Stimulated activated naive CD8-positive, alpha-beta T cell treated with anti-CD3 and anti-CD28 coated beads, Interleukin-15, amount 100 ng/mL, for 72 hours (primary cell): Measurements from ENCODE around the gene DMRTC2.
A peak's percentile ranks its signal among the peaks of the same experiment; 100 is the strongest.

Experiments
- ATAC-seq: fragments of 150-1000 bp; cut with Tn5 transposase; 2 replicates; pipeline ENCODE4 v1.10.0; 2021; ENCODE audit warnings: mild to moderate bottlenecking, moderate library complexity
- DNase-seq, 2 donors: peaks; one replicate each; pipeline ENCODE4 v3.0.0; 2021 to 2022
- H3K27ac Mint-ChIP-seq, 2 donors: one replicate each; pipeline ENCODE4 v1.8.0; 2022; ENCODE audit warnings: mild to moderate bottlenecking in 2 of 2, mixed read lengths in 2 of 2, moderate library complexity in 2 of 2
- H3K27me3 Mint-ChIP-seq: one replicate; pipeline ENCODE4 v1.8.0; 2022; ENCODE audit warnings: mixed read lengths
- H3K4me1 Mint-ChIP-seq: one replicate; pipeline ENCODE4 v1.8.0; 2022; ENCODE audit warnings: mild to moderate bottlenecking, mixed read lengths
- H3K4me3 Mint-ChIP-seq, 2 donors: one replicate each; pipeline ENCODE4 v1.8.0; 2022; ENCODE audit warnings: mild to moderate bottlenecking in 2 of 2, mixed read lengths in 2 of 2, moderate library complexity in 1 of 2
- H3K9me3 Mint-ChIP-seq, 2 donors: one replicate each; pipeline ENCODE4 v1.8.0; 2022; ENCODE audit warnings: mixed read lengths in 2 of 2

Gene DMRTC2

DNA sequence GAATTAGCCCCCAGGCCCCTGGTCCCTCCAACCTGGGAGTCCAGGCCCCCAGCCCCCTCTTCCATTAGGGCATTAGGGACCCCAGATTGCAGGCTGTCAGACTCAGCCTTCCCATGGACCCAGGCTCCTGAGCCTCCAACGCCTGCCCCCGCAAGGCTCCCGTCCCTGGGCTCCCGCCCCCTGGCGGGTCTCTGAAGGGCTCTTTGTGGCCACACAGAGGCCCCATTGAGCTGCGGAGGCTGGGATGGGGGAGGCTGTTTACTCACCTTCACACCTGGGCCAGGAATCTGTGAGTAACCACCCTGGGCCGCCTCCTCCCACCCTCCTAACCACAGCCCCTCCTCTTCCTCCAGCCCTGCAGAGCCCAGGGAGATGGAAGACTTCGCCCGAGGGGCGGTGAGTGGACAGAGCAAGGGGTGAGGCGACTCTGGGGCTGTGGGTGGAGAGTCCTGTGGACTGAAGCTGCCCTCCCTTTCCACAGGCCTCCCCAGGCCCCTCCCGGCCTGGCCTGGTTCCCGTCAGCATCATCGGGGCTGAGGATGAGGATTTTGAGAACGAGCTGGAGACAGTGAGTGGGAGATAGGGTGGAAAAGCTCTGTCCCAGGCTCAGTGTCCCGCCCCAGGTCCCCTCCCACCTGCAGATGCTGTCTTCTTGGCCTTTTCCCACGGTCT, 43.0 kb downstream of the DMRTC2 start:
- peak; percentile 82 to 92 for DNase-seq
- Mint-ChIP-seq H3K27ac (peak overlapping the region; percentile 61 to 96), H3K4me3 (peak overlapping the region; percentile 77 to 88), H3K4me1 (peaks cover 68% of the 10 kb centered on the region), H3K9me3 (no peaks in the 10 kb centered on the region), H3K27me3 (no peaks in the 10 kb centered on the region)
- peak; percentile 74 for ATAC-seq

DNA sequence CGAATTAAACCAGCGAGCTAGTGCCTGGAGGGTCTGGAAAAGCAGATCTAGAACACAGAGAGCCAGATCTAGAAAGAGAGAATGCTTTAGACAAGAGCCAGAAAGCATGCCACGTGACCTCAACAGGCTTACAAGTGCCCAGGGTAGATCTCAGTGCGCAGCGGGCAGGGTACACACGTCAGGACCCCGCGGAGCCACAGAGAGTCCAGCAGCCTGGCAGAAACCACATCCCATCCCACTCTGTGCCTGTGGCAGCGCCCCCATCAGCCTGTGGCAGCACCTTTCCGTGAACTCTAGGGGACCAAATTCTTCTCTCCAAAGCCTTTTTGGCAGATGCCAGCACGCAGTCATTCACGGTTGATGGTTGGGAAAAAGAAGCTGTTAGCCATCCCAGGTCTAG, 44.1 kb downstream of the DMRTC2 start:
- Mint-ChIP-seq H3K4me1 (peaks cover 77% of the 10 kb centered on the region), H3K4me3 (peak overlapping the region; percentile 77 to 88), H3K9me3 (no peaks in the 10 kb centered on the region), H3K27ac (peak overlapping the region; percentile 42 to 85), H3K27me3 (no peaks in the 10 kb centered on the region)
- ATAC-seq = no peak
- peak in 1 of 2 donors; percentile 53 for DNase-seq

DNA sequence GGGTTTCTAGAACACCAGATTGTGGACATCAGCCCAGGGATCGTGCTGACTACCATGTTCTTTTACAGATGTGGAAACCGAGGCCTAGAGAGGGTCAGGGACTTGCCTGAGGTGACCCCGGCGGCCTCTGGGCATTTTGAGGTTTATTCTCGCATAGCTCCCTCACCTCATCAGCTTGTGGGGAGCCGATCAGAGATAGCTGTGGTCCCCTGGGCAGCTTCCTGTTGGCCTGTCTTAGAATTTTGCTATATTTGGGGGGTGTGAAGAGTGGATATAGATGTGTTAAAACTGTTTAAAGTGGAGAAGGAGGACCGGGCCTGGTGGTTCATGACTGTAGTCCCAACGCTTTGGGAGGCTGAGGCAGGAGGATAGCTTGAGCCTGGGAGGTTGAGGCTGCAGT, 45.1 kb downstream of the DMRTC2 start:
- H3K4me3 Mint-ChIP-seq = peak overlapping the region; percentile 77 to 88

DNA sequence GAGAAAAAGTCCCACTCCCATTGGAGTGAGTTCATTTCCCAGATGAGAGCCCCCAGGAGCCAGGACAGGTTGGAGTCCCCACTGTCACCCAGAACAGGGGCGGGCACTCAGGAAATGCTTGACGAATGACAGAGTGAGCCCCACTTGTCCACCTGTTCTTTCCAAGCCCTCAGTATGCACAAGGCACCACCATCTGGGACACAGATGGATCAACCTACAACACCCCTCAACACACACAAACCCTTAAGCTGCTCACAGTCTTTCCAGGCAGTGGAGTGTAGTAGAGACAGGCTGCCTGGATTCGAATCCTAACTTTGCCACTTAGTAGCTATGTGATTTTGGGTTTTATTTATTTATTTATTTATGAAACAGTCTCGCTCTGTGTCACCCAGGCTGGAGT, 46.1 kb downstream of the DMRTC2 start:
- ATAC-seq (no peak), DNase-seq (no peak)
- Mint-ChIP-seq H3K4me3 (no peak overlapping the region), H3K9me3 (no peaks in the 10 kb centered on the region), H3K27me3 (no peaks in the 10 kb centered on the region), H3K27ac (no peak overlapping the region), H3K4me1 (peaks cover 85% of the 10 kb centered on the region)

More for the DNA sequence above, 45.1 kb downstream of the DMRTC2 start:
- peak overlapping the region in 1 of 2 donors; percentile 92 for H3K27ac Mint-ChIP-seq
- H3K9me3 Mint-ChIP-seq = no peaks in the 10 kb centered on the region
- H3K27me3 Mint-ChIP-seq = no peaks in the 10 kb centered on the region
- ATAC-seq = no peak
- no peak for DNase-seq
- peaks cover 85% of the 10 kb centered on the region for H3K4me1 Mint-ChIP-seq

DNA sequence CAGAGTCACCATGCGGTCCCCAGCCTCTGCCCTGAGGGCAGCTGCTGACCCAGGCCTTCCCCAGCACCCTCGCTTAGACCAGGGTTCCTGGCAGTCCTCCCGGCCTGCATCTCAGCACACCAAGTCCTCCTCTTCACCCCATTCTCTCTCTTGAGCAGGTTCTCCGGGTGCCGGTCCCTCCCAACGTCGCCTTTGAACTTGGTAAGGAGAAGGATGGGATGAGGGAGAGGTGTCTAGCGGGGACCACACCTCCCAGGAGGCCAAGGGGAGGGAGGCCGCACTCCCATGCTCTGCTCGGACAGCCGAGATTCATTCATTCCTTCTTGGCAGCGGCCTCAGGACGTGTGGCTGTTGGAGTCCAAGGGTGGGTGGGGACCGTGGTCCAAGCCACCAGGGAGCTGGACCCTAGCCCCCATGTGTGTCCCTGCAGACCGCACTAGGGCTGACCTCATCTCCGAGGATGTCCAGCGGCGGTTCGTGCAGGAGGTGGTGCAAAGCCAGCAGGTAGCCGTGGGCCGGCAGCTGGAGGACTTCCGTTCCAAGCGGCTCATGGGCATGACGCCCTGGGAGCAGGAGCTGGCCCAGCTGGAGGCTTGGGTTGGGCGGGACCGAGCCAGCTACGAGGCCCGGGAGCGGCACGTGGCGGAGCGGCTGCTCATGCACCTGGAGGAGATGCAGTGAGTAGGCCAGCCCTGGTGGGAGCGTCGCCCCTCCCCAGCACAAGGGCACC, 47.5 kb downstream of the DMRTC2 start:
- Mint-ChIP-seq H3K27me3 (no peaks in the 10 kb centered on the region), H3K4me1 (peaks cover 90% of the 10 kb centered on the region), H3K4me3 (peak overlapping the region in 1 of 2 donors; percentile 4), H3K27ac (no peak overlapping the region), H3K9me3 (no peaks in the 10 kb centered on the region)
- no peak for DNase-seq
- no peak for ATAC-seq

DNA sequence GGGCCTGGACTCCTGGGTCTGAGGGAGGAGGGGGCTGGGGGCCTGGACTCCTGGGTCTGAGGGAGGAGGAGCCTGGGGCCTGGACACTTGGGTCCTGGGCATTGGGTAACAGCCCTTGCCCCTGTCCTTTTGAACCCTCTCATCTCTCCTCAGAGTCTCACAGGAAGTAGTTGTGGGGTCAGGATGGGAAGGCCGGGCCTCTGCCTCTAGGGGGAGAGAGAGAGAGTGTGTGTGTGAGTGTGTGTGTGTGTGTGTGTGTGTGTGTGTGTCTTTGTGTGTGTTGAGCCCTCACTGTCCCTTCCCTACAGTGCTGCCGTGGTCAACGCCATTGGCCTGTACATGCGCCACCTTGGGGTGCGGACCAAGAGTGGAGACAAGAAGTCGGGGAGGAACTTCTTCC, 49.1 kb downstream of the DMRTC2 start:
- Mint-ChIP-seq H3K27ac (peak overlapping the region; percentile 14 to 47), H3K4me1 (peaks cover 89% of the 10 kb centered on the region), H3K9me3 (no peaks in the 10 kb centered on the region), H3K27me3 (no peaks in the 10 kb centered on the region), H3K4me3 (peak overlapping the region in 1 of 2 donors; percentile 7)
- DNase-seq = no peak
- ATAC-seq = peak; percentile 59

DNA sequence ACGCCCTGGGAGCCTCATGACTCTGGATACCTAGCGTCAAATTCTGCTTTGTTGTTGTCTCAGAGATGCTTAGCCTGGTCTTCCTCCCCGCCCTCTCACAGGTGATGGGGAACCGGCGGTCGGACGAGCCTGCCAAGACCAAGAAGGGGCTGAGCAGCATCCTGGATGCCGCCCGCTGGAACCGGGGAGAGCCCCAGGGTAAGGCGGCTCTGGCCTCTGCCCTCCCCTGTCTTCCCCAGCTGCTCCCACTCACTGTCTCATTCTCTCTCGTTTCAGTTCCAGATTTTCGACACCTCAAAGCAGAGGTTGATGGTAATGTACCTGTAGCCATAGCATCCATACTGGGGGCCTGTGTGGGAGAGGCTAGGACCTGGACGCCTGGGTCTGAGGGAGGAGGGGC, 49.5 kb downstream of the DMRTC2 start:
- ATAC-seq = no peak

DNA sequence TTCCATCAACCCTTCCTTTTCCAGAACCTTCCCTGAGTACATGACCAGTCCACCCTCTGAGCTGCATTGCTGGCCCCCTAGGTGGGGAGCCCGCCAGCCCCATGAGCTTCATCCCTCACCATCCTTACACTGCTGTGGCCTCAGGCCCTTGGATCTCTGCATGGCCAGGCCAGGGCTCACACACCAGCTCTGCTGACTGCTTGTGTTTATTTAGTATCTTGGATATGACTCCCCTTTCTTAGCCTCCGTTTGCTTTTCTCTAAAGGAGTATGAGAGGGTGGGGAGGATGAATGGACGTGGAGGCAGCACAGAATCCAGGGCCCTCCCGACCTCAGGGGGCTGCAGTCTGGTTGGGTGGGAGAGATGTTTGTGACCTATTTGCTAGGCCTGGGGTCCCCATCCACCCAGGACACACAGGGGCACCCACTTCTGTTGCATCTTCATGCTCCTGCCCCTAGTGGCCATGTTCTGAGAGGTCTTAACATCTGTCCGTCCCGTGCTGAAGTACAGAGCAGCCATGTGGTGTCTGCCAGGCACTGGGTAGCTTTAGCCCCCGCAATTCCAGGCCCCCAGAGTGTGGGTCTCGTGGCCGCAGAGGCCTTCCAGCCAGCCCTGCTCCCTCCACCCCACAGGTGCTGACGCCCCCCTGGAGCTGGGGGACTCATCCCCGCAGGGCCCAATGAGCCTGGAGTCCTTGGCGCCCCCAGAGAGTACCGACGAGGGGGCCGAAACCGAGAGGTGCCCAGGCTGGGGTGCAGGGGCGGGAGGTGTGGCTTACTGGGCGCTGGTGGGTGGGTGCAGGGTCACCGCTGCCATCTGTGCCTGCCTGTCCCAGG, 51.1 kb downstream of the DMRTC2 start:
- Mint-ChIP-seq H3K9me3 (no peaks in the 10 kb centered on the region), H3K4me1 (peaks cover 91% of the 10 kb centered on the region)

More for the DNA sequence above, 49.5 kb downstream of the DMRTC2 start:
- Mint-ChIP-seq H3K4me1 (peaks cover 89% of the 10 kb centered on the region), H3K27ac (peak overlapping the region; percentile 14 to 47), H3K9me3 (no peaks in the 10 kb centered on the region), H3K27me3 (no peaks in the 10 kb centered on the region), H3K4me3 (peak overlapping the region in 1 of 2 donors; percentile 13)
- no peak for DNase-seq

DNA sequence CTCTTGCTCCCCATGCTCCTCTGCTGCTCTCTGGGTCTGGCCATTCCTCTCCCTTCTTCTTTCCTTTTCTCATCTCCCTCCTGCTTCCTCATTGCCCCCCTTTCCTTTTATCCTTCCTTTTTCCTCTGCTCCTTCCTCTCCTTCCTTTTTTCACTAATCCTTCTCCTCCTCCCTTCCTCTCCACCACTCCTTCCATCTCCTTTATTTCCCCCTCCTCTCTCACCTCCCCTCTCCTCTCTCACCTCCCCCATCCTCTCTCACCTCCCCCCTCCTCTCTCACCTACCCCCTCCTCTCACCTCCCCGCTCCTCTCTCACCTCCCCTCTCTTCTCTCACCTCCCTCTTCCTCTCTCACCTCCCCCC, 51.7 kb downstream of the DMRTC2 start:
- Mint-ChIP-seq H3K9me3 (no peaks in the 10 kb centered on the region), H3K27me3 (no peaks in the 10 kb centered on the region), H3K27ac (peak overlapping the region; percentile 7 to 93), H3K4me1 (peaks cover 90% of the 10 kb centered on the region), H3K4me3 (peak overlapping the region; percentile 43 to 62)
- DNase-seq (no peak), ATAC-seq (no peak)

More for the DNA sequence above, 51.1 kb downstream of the DMRTC2 start:
- H3K4me3 Mint-ChIP-seq = peak overlapping the region; percentile 31 to 43
- ATAC-seq (peak; percentile 72), DNase-seq (no peak)
- H3K27ac Mint-ChIP-seq = peak overlapping the region; percentile 7 to 93
- H3K27me3 Mint-ChIP-seq = no peaks in the 10 kb centered on the region

DNA sequence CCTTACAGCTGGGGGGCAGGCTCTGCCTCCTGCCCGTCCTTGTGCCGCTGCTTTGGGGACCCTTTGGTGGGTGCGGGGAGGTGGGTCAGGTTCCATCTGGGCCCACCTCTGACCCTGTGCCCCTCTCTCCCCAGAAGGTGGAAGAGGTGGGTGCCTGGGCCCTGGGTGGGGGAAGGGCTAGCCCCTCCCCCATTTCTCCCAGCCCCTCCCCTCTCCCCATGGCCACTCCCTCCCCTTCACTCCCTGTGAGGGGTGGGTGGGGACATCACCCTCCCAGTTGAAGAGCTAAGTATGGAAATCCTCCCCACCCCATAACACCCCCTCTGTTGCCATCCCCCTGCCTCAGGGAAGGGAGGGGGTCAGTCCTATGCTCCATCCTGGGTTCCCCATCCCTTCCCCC, 52.3 kb downstream of the DMRTC2 start:
- DNase-seq = no peak
- Mint-ChIP-seq H3K4me1 (peaks cover 90% of the 10 kb centered on the region), H3K4me3 (no peak overlapping the region), H3K9me3 (no peaks in the 10 kb centered on the region), H3K27me3 (no peaks in the 10 kb centered on the region), H3K27ac (no peak overlapping the region)
- peak; percentile 2 for ATAC-seq

DNA sequence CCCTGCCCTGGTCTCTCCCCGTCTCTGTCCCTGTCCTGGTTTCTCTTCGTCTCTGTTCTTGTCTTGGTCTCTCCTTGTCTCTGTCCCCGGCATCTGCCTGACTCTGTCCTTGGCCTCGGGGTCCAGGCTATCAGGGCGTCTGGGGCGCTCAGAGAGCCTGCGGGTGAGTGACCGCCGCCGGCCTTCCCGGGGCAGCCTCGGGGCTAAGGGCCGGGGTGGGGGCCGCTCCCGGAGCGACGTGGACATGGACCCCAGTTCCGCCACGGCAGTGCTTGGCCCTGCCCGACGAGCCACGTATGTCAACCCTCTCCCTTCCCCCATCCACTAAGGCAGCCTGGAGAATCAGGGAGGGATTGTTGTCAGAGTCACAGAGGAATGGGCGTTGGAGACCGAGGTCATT, 53.0 kb downstream of the DMRTC2 start:
- peak overlapping the region in 1 of 2 donors; percentile 7 for H3K4me3 Mint-ChIP-seq
- no peaks in the 10 kb centered on the region for H3K27me3 Mint-ChIP-seq
- peak overlapping the region in 1 of 2 donors; percentile 3 for H3K27ac Mint-ChIP-seq
- no peaks in the 10 kb centered on the region for H3K9me3 Mint-ChIP-seq
- ATAC-seq (no peak), DNase-seq (no peak)
- H3K4me1 Mint-ChIP-seq = peaks cover 90% of the 10 kb centered on the region

DNA sequence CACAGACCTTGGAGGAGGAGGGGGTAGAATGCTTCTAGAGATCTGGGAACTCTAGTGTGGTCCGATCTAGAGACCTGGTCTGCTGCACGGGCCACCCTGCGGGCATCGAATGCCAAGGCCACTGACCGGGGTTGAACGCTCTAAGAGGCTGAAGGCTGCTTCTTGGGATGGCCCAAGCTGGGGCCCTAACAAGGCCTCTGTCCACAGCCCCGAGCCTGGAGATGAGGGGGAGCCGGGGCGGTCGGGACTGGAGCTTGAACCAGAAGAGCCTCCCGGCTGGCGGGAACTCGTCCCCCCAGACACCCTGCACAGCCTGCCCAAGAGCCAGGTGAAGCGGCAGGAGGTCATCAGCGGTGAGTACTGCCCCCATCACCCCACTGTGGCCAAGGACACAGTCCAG, 53.4 kb downstream of the DMRTC2 start:
- Mint-ChIP-seq H3K4me3 (no peak overlapping the region), H3K4me1 (peaks cover 90% of the 10 kb centered on the region), H3K9me3 (no peaks in the 10 kb centered on the region), H3K27me3 (no peaks in the 10 kb centered on the region), H3K27ac (no peak overlapping the region)
- DNase-seq = no peak
- no peak for ATAC-seq
